Mesendoderm (in vitro differentiated cells): Measurements from ENCODE around the gene CEP63. TPM values are rescaled to one million over a fixed set of nuclear protein-coding genes. Genes with fewer than 3 reads are reported as not detected.

ENCODE experiments used
- DNase-seq: peaks from one replicate; pipeline ENCODE4 v3.0.0; 2013
- H2AK5ac ChIP-seq: 2 replicates; pipeline ENCODE4 v1.6.1; 2013; ENCODE audit warnings: low read length, inconsistent platforms
- H2BK120ac ChIP-seq: 2 replicates; pipeline ENCODE4 v1.6.1; 2013; ENCODE audit warnings: low read depth, mild to moderate bottlenecking, low read length, moderate library complexity, mixed read lengths
- H2BK15ac ChIP-seq: replicated peaks from 2 replicates; pipeline ENCODE4 v1.6.1; 2013; ENCODE audit warnings: low read depth, mild to moderate bottlenecking, moderate library complexity
- H2BK5ac ChIP-seq: 2 replicates; pipeline ENCODE4 v1.6.1; 2013; ENCODE audit warnings: low read length, inconsistent platforms
- H3K18ac ChIP-seq: 2 replicates; pipeline ENCODE4 v1.6.1; 2013; ENCODE audit warnings: mild to moderate bottlenecking, low read length, mixed read lengths
- H3K23ac ChIP-seq: one replicate; pipeline ENCODE4 v1.6.1; 2013; ENCODE audit warnings: low read length
- H3K27ac ChIP-seq: 2 replicates; pipeline ENCODE4 v1.5.1; 2013; ENCODE audit warnings: low read depth, mild to moderate bottlenecking, inconsistent platforms, low read length, moderate library complexity
- H3K27me3 ChIP-seq: 2 replicates; pipeline ENCODE4 v1.6.1; 2013; ENCODE audit warnings: low read length, control low read depth, mild to moderate bottlenecking, inconsistent platforms; ENCODE audit not compliant: insufficient read depth, poor library complexity
- H3K36me3 ChIP-seq: 2 replicates; pipeline ENCODE4 v1.6.1; 2013; ENCODE audit warnings: low read length, inconsistent platforms; ENCODE audit not compliant: control insufficient read depth, insufficient read depth
- H3K4ac ChIP-seq: one replicate; pipeline ENCODE4 v1.6.1; 2013; ENCODE audit warnings: low read depth, mild to moderate bottlenecking, low read length, moderate library complexity
- H3K4me1 ChIP-seq: 2 replicates; pipeline ENCODE4 v1.6.1; 2013; ENCODE audit warnings: low read depth, low read length, inconsistent platforms; ENCODE audit not compliant: control insufficient read depth
- H3K4me2 ChIP-seq: 2 replicates; pipeline ENCODE4 v1.6.1; 2013; ENCODE audit warnings: low read length
- H3K4me3 ChIP-seq: 2 replicates; pipeline ENCODE4 v1.5.1; 2013; ENCODE audit warnings: mild to moderate bottlenecking, low read length
- H3K56ac ChIP-seq: one replicate; pipeline ENCODE4 v1.6.1; 2013; ENCODE audit warnings: low read length
- H3K79me1 ChIP-seq: 2 replicates; pipeline ENCODE4 v1.6.1; 2013; ENCODE audit warnings: low read length, inconsistent platforms
- H3K79me2 ChIP-seq: 2 replicates; pipeline ENCODE4 v1.6.1; 2013; ENCODE audit warnings: mild to moderate bottlenecking, low read length; ENCODE audit not compliant: control insufficient read depth, insufficient read depth
- H3K9ac ChIP-seq: 2 replicates; pipeline ENCODE4 v1.6.1; 2013; ENCODE audit warnings: low read length, inconsistent platforms
- H4K5ac ChIP-seq: one replicate; pipeline ENCODE4 v1.6.1; 2013; ENCODE audit warnings: low read length
- H4K8ac ChIP-seq: one replicate; pipeline ENCODE4 v1.6.1; 2013; ENCODE audit warnings: low read depth, mild to moderate bottlenecking, control low read depth, low read length, moderate library complexity
- WGBS: extraction: QIAGEN DNeasy Blood & Tissue Kit; methylation state at CpG from one replicate; pipeline ENCODE4 v1.1.7; 2013; ENCODE audit warnings: low lambda C conversion rate, missing lambda C conversion rate; ENCODE audit not compliant: insufficient coverage; ENCODE audit errors: extremely low coverage; 5-methylcytosine and 5-hydroxymethylcytosine counted together
- polyA plus RNA-seq, 2 experiments: library from polyadenylated mRNA; stranded (reverse); fragments of 200-250 nt; gene quantifications; one replicate each; pipeline ENCODE4 v1.2.3, GENCODE V29; 2013

CEP63 gene
- 20.6 TPM for polyA plus RNA-seq (2013, experiment 1 of 2)
- polyA plus RNA-seq (2013, experiment 2 of 2) = 21.0 TPM

- peaks cover 7% of the 10 kb centered on the region for H3K4me1 ChIP-seq
- peak within 1 kb of the TSS; percentile 94 for H3K56ac ChIP-seq
- H3K4me2 ChIP-seq = peak within 1 kb of the TSS; percentile 96
- H2AK5ac ChIP-seq = peak within 1 kb of the TSS; percentile 69
- peak within 1 kb of the TSS; percentile 94 for H3K9ac ChIP-seq
- peak within 1 kb of the TSS; percentile 65 for H3K4me3 ChIP-seq
- H3K79me1 ChIP-seq = peaks cover 19% of the 10 kb centered on the region
- no peak within 1 kb of the TSS for H3K18ac ChIP-seq
- peaks cover 1% of the 10 kb centered on the region for H3K36me3 ChIP-seq
- H3K79me2 ChIP-seq = peaks cover 23% of the 10 kb centered on the region
- no peak within 1 kb of the TSS for H4K5ac ChIP-seq
- H3K27ac ChIP-seq = peak within 1 kb of the TSS; percentile 73
- H4K8ac ChIP-seq = peak within 1 kb of the TSS; percentile 7
- H2BK120ac ChIP-seq = no peak within 1 kb of the TSS
- WGBS = no CpG with 5 or more reads among the region's 81 CpGs
- no peaks in the 10 kb centered on the region for H3K27me3 ChIP-seq
- peak within 1 kb of the TSS; percentile 83 for H2BK5ac ChIP-seq
- peak; percentile 100 for DNase-seq
- H3K23ac ChIP-seq = peak within 1 kb of the TSS; percentile 29
- H3K4ac ChIP-seq = peak within 1 kb of the TSS; percentile 89
- H2BK15ac ChIP-seq = no peak within 1 kb of the TSS
Observed at GRCh38 chr3:134485718-134486576, at the start of gene CEP63, which contains the start of gene ANAPC13. CEP63 (plus strand) TSS chr3:134486057; CDS start chr3:134495321, 9,264 bp downstream. ANAPC13 (minus strand) TSS chr3:134485985; CDS start chr3:134482904, 3,081 bp downstream.

GRCh38 chr3:134437211-134437752 is 48.6 kb upstream of the CEP63 start:
- no peak for DNase-seq
- no peak overlapping the region for H2AK5ac ChIP-seq

GRCh38 chr3:134441321-134441720 is 44.5 kb upstream of the CEP63 start:
- no peak overlapping the region for H3K27ac ChIP-seq
- WGBS = no CpG with 5 or more reads among the region's 1 CpG

More at GRCh38 chr3:134437211-134437752, 48.6 kb upstream of the CEP63 start:
- H3K79me2 ChIP-seq = no peaks in the 10 kb centered on the region
- no peak overlapping the region for H3K23ac ChIP-seq
- H3K4me3 ChIP-seq = no peak overlapping the region
- no peak overlapping the region for H4K5ac ChIP-seq
- H3K27me3 ChIP-seq = no peaks in the 10 kb centered on the region
- no peak overlapping the region for H4K8ac ChIP-seq
- no peak overlapping the region for H3K4ac ChIP-seq
- H2BK15ac ChIP-seq = no peak overlapping the region
- H2BK120ac ChIP-seq = no peak overlapping the region
- no peak overlapping the region for H3K56ac ChIP-seq
- WGBS = no CpG with 5 or more reads among the region's 3 CpGs
- no peaks in the 10 kb centered on the region for H3K79me1 ChIP-seq
- H3K36me3 ChIP-seq = no peaks in the 10 kb centered on the region
- no peaks in the 10 kb centered on the region for H3K4me1 ChIP-seq
- no peak overlapping the region for H2BK5ac ChIP-seq
- no peak overlapping the region for H3K4me2 ChIP-seq
- H3K18ac ChIP-seq = no peak overlapping the region
- H3K9ac ChIP-seq = no peak overlapping the region
- no peak overlapping the region for H3K27ac ChIP-seq

GRCh38 chr3:134441821-134442220 is 44.0 kb upstream of the CEP63 start:
- Histone ChIP-seq H3K4me2 (no peak overlapping the region), H4K5ac (no peak overlapping the region), H4K8ac (no peak overlapping the region), H3K36me3 (no peaks in the 10 kb centered on the region), H3K4ac (no peak overlapping the region), H2BK120ac (no peak overlapping the region), H3K27me3 (no peaks in the 10 kb centered on the region), H3K4me3 (no peak overlapping the region), H2BK5ac (no peak overlapping the region), H2BK15ac (no peak overlapping the region), H3K79me1 (no peaks in the 10 kb centered on the region), H3K56ac (no peak overlapping the region), H3K4me1 (no peaks in the 10 kb centered on the region), H3K79me2 (no peaks in the 10 kb centered on the region), H3K23ac (no peak overlapping the region), H3K27ac (no peak overlapping the region), H2AK5ac (no peak overlapping the region), H3K9ac (no peak overlapping the region), H3K18ac (no peak overlapping the region)
- no peak for DNase-seq
- WGBS = no CpG with 5 or more reads among the region's 2 CpGs

More at GRCh38 chr3:134441321-134441720, 44.5 kb upstream of the CEP63 start:
- H2BK15ac ChIP-seq = no peak overlapping the region
- H3K4me1 ChIP-seq = no peaks in the 10 kb centered on the region
- no peak overlapping the region for H3K18ac ChIP-seq
- no peak overlapping the region for H3K4ac ChIP-seq
- H4K8ac ChIP-seq = no peak overlapping the region
- H2BK5ac ChIP-seq = no peak overlapping the region
- H3K27me3 ChIP-seq = no peaks in the 10 kb centered on the region
- no peak overlapping the region for H3K9ac ChIP-seq
- H2BK120ac ChIP-seq = no peak overlapping the region
- no peaks in the 10 kb centered on the region for H3K36me3 ChIP-seq
- no peaks in the 10 kb centered on the region for H3K79me1 ChIP-seq
- H3K4me3 ChIP-seq = no peak overlapping the region
- H3K79me2 ChIP-seq = no peaks in the 10 kb centered on the region
- H3K56ac ChIP-seq = no peak overlapping the region
- DNase-seq = no peak
- H4K5ac ChIP-seq = no peak overlapping the region
- no peak overlapping the region for H3K23ac ChIP-seq
- H2AK5ac ChIP-seq = no peak overlapping the region
- H3K4me2 ChIP-seq = no peak overlapping the region

GRCh38 chr3:134445095-134445494 is 40.8 kb upstream of the CEP63 start:
- peaks cover 1% of the 10 kb centered on the region for H3K4me1 ChIP-seq
- H3K36me3 ChIP-seq = no peaks in the 10 kb centered on the region
- no peak overlapping the region for H4K5ac ChIP-seq
- no peaks in the 10 kb centered on the region for H3K79me1 ChIP-seq
- H2BK5ac ChIP-seq = no peak overlapping the region
- no peaks in the 10 kb centered on the region for H3K79me2 ChIP-seq
- no peak overlapping the region for H2BK120ac ChIP-seq
- DNase-seq = no peak
- H3K4ac ChIP-seq = no peak overlapping the region
- H3K56ac ChIP-seq = no peak overlapping the region
- no peak overlapping the region for H3K27ac ChIP-seq
- no peak overlapping the region for H4K8ac ChIP-seq
- WGBS = no CpG with 5 or more reads among the region's 1 CpG
- no peak overlapping the region for H2AK5ac ChIP-seq
- no peak overlapping the region for H3K4me2 ChIP-seq
- no peak overlapping the region for H3K18ac ChIP-seq
- H3K23ac ChIP-seq = no peak overlapping the region
- H3K4me3 ChIP-seq = no peak overlapping the region
- no peaks in the 10 kb centered on the region for H3K27me3 ChIP-seq
- no peak overlapping the region for H2BK15ac ChIP-seq
- no peak overlapping the region for H3K9ac ChIP-seq
